GM18502 (cell line): Measurements from ENCODE around the gene PWWP2B.

Source experiments
- ATAC-seq: cut with Tn5 transposase; IDR thresholded peaks from one replicate; pipeline ENCODE4 v1.9.1; 2021; ENCODE audit warnings: mild to moderate bottlenecking; ENCODE audit not compliant: unreplicated experiment, poor library complexity

Gene PWWP2B

GRCh38 chr10:132362151-132362611 is 34.8 kb upstream of the PWWP2B start:
- no peak for ATAC-seq

GRCh38 chr10:132363376-132363775 is 33.6 kb upstream of the PWWP2B start:
- ATAC-seq, result no peak

- ATAC-seq, result no peak
Observed at GRCh38 chr10:132363921-132364593, 32.9 kb upstream of the PWWP2B start.

GRCh38 chr10:132364594-132364970 is 32.4 kb upstream of the PWWP2B start:
- ATAC-seq, result no peak

- ATAC-seq, result no peak
Observed at GRCh38 chr10:132365102-132365501, 31.9 kb upstream of the PWWP2B start.

GRCh38 chr10:132366006-132366405 is 31.0 kb upstream of the PWWP2B start:
- no peak for ATAC-seq

GRCh38 chr10:132366499-132366898 is 30.5 kb upstream of the PWWP2B start:
- no peak for ATAC-seq

- ATAC-seq, result no peak
Observed at GRCh38 chr10:132368391-132368790, 28.6 kb upstream of the PWWP2B start.

GRCh38 chr10:132368881-132369635 is 27.9 kb upstream of the PWWP2B start:
- ATAC-seq, result no peak

GRCh38 chr10:132369636-132370185 is 27.3 kb upstream of the PWWP2B start:
- ATAC-seq, result no peak

GRCh38 chr10:132370426-132371340 is 26.3 kb upstream of the PWWP2B start:
- ATAC-seq, result no peak

- no peak for ATAC-seq
Observed at GRCh38 chr10:132371641-132372081, 25.3 kb upstream of the PWWP2B start.

GRCh38 chr10:132372516-132373095 is 24.4 kb upstream of the PWWP2B start:
- ATAC-seq, result no peak

GRCh38 chr10:132373241-132373955 is 23.6 kb upstream of the PWWP2B start:
- no peak for ATAC-seq

GRCh38 chr10:132374176-132374575 is 22.8 kb upstream of the PWWP2B start:
- no peak for ATAC-seq

- ATAC-seq, result no peak
Observed at GRCh38 chr10:132374612-132375011, 22.4 kb upstream of the PWWP2B start.

- no peak for ATAC-seq
Observed at GRCh38 chr10:132375116-132375794, 21.7 kb upstream of the PWWP2B start.

GRCh38 chr10:132375795-132376297 is 21.2 kb upstream of the PWWP2B start:
- no peak for ATAC-seq

GRCh38 chr10:132376394-132376851 is 20.6 kb upstream of the PWWP2B start:
- no peak for ATAC-seq
